Right lobe of liver (tissue), 4 donors: Measurements from ENCODE around the gene TMEM171.

Experiments used
- CTCF ChIP-seq, 4 donors: fragments of 200-600 bp in 3 of 4; fragments of 450-650 bp in 1 of 4; IDR thresholded peaks; one replicate each; pipeline versions ENCODE4 v1.5.1 to v1.8.0; 2016 to 2022; ENCODE audit warnings: antibody characterized with exemption in 4 of 4, mild to moderate bottlenecking in 2 of 4
- POLR2A ChIP-seq: fragments of 450-650 bp; IDR thresholded peaks from one replicate; pipeline ENCODE4 v1.6.1; 2017; ENCODE audit warnings: antibody characterized with exemption, mild to moderate bottlenecking
- donor health status: DM: no; HTN: no; CAD: no.
- donor health status: DM: no; HTN: no; CAD: no.
- donor health status: DM: no; HTN: yes; CAD: no.

- TF ChIP-seq CTCF (IDR thresholded peaks at IDR 0.05) (no peak), POLR2A (no peak)
These were observed 11.5 kb downstream of the TMEM171 start for GRCh38 chr5:73131711-73132425.
